Neural progenitor cell (in vitro differentiated cells): ENCODE measurements around the gene FBXO15. TPM values are rescaled to one million over a fixed set of nuclear protein-coding genes. Genes with fewer than 3 reads are reported as not detected.

ENCODE experiments used
- DNase-seq: peaks from one replicate; pipeline ENCODE4 v3.0.0-alpha.2; 2016; ENCODE audit warnings: low spot score
- H2AFZ ChIP-seq: fragments of 200-600 bp; sonication (generic); replicated peaks from 2 replicates; pipeline ENCODE4 v1.6.1; 2016; ENCODE audit warnings: antibody characterized with exemption
- H3F3A ChIP-seq: fragments of 200-600 bp; sonication (generic); 2 replicates; pipeline ENCODE4 v1.6.1; 2016; ENCODE audit warnings: antibody characterized with exemption, low read depth
- H3K27ac ChIP-seq: fragments of 200-600 bp; sonication (generic); 2 replicates; pipeline ENCODE4 v1.5.1; 2016; ENCODE audit warnings: mild to moderate bottlenecking
- H3K27me3 ChIP-seq: fragments of 200-600 bp; sonication (generic); 2 replicates; pipeline ENCODE4 v1.6.1; 2016; ENCODE audit warnings: mild to moderate bottlenecking, moderate library complexity
- H3K36me3 ChIP-seq: fragments of 200-600 bp; sonication (generic); 2 replicates; pipeline ENCODE4 v1.5.1; 2016
- H3K4me1 ChIP-seq: fragments of 200-600 bp; sonication (generic); 2 replicates; pipeline ENCODE4 v1.6.1; 2016; ENCODE audit warnings: mixed run types
- H3K4me2 ChIP-seq: fragments of 200-600 bp; sonication (generic); 2 replicates; pipeline ENCODE4 v1.6.1; 2016
- H3K4me3 ChIP-seq: fragments of 200-600 bp; sonication (generic); 2 replicates; pipeline ENCODE4 v1.5.1; 2016
- H3K79me2 ChIP-seq: fragments of 200-600 bp; sonication (generic); 2 replicates; pipeline ENCODE4 v1.6.1; 2016; ENCODE audit warnings: low read depth
- H3K9ac ChIP-seq: fragments of 200-600 bp; sonication (generic); 2 replicates; pipeline ENCODE4 v1.6.1; 2016
- H3K9me3 ChIP-seq: fragments of 200-600 bp; sonication (generic); 2 replicates; pipeline ENCODE4 v1.5.1; 2016; ENCODE audit warnings: low read depth
- H4K20me1 ChIP-seq: fragments of 200-600 bp; sonication (generic); 2 replicates; pipeline ENCODE4 v1.6.1; 2016; ENCODE audit warnings: low read depth
- H3K27ac Mint-ChIP-seq: 3 replicates; pipeline ENCODE4 v1.8.0; 2021; ENCODE audit warnings: mixed read lengths
- H3K27me3 Mint-ChIP-seq: 2 replicates; pipeline ENCODE4 v1.8.0; 2022; ENCODE audit warnings: low read depth, mild to moderate bottlenecking, inconsistent platforms, moderate library complexity, mixed read lengths; ENCODE audit not compliant: insufficient read depth
- H3K36me3 Mint-ChIP-seq: 3 replicates; pipeline ENCODE4 v1.8.0; 2021; ENCODE audit warnings: mixed read lengths
- H3K4me1 Mint-ChIP-seq: 3 replicates; pipeline ENCODE4 v1.8.0; 2021; ENCODE audit warnings: mixed read lengths
- H3K4me3 Mint-ChIP-seq: 3 replicates; pipeline ENCODE4 v1.8.0; 2021; ENCODE audit warnings: mild to moderate bottlenecking, moderate library complexity, mixed read lengths
- H3K9me3 Mint-ChIP-seq: 3 replicates; pipeline ENCODE4 v1.8.0; 2020; ENCODE audit warnings: mixed read lengths
- CTCF ChIP-seq: fragments of 200-600 bp; sonication (generic); IDR thresholded peaks from 2 replicates; pipeline ENCODE4 v1.5.1; 2017; ENCODE audit warnings: antibody characterized with exemption, mild to moderate bottlenecking
- EZH2 ChIP-seq: fragments of 200-600 bp; sonication (generic); IDR thresholded peaks from 2 replicates; pipeline ENCODE4 v1.6.1; 2017; ENCODE audit warnings: antibody characterized with exemption, mild to moderate bottlenecking, moderate library complexity
- EZH2phosphoT487 ChIP-seq: fragments of 200-600 bp; sonication (generic); IDR thresholded peaks from 2 replicates; pipeline ENCODE4 v1.6.1; 2017; ENCODE audit warnings: antibody characterized with exemption
- total RNA-seq: library from RNA; depleted of rRNA; stranded (reverse); fragments of >200 nt; gene quantifications from 2 replicates; pipeline ENCODE4 v1.2.3, GENCODE V29; 2015; ENCODE audit warnings: low replicate concordance

FBXO15 gene
- total RNA-seq, 1 donor from 2014 or later: 2.2 TPM

- no peak for DNase-seq
- H3K4me3 Mint-ChIP-seq: no peak overlapping the region
- H3K27ac ChIP-seq: no peak overlapping the region
- H3K4me1 Mint-ChIP-seq: no peaks in the 10 kb centered on the region
- H3F3A ChIP-seq: no peaks in the 10 kb centered on the region
- no peaks in the 10 kb centered on the region for H3K9me3 Mint-ChIP-seq
- H3K27me3 ChIP-seq: no peaks in the 10 kb centered on the region
- no peaks in the 10 kb centered on the region for H3K9me3 ChIP-seq
- H3K27ac Mint-ChIP-seq: no peak overlapping the region
- H3K79me2 ChIP-seq: no peaks in the 10 kb centered on the region
- no peak overlapping the region for H3K4me2 ChIP-seq
- TF ChIP-seq EZH2 (no peak), CTCF (no peak), EZH2phosphoT487 (no peak)
- H3K9ac ChIP-seq: no peak overlapping the region
- H2AFZ ChIP-seq: no peak overlapping the region
- no peaks in the 10 kb centered on the region for H3K27me3 Mint-ChIP-seq
- H3K4me1 ChIP-seq: no peaks in the 10 kb centered on the region
- H3K36me3 ChIP-seq: no peaks in the 10 kb centered on the region
- H3K4me3 ChIP-seq: no peak overlapping the region
- no peaks in the 10 kb centered on the region for H4K20me1 ChIP-seq
- no peaks in the 10 kb centered on the region for H3K36me3 Mint-ChIP-seq
Observed at GRCh38 chr18:74166386-74166785, 18.8 kb upstream of the FBXO15 start.

GRCh38 chr18:74163019-74163660 is 15.5 kb upstream of the FBXO15 start:
- H2AFZ ChIP-seq: no peak overlapping the region
- Mint-ChIP-seq H3K4me1 (no peaks in the 10 kb centered on the region), H3K9me3 (no peaks in the 10 kb centered on the region), H3K36me3 (peaks cover 7% of the 10 kb centered on the region), H3K27me3 (no peaks in the 10 kb centered on the region), H3K27ac (no peak overlapping the region), H3K4me3 (no peak overlapping the region)
- no peak overlapping the region for H3K4me2 ChIP-seq
- no peaks in the 10 kb centered on the region for H3K27me3 ChIP-seq
- no peaks in the 10 kb centered on the region for H3K9me3 ChIP-seq
- H3K27ac ChIP-seq: no peak overlapping the region
- no peaks in the 10 kb centered on the region for H3K79me2 ChIP-seq
- TF ChIP-seq CTCF: no peak
- DNase-seq: no peak
- H3K4me1 ChIP-seq: no peaks in the 10 kb centered on the region
- no peak overlapping the region for H3K4me3 ChIP-seq
- no peaks in the 10 kb centered on the region for H4K20me1 ChIP-seq
- no peaks in the 10 kb centered on the region for H3F3A ChIP-seq
- no peaks in the 10 kb centered on the region for H3K36me3 ChIP-seq
- H3K9ac ChIP-seq: no peak overlapping the region

- Histone ChIP-seq H4K20me1 (no peaks in the 10 kb centered on the region), H3F3A (no peaks in the 10 kb centered on the region), H3K4me1 (no peaks in the 10 kb centered on the region), H3K27ac (no peak overlapping the region), H3K79me2 (peaks cover 34% of the 10 kb centered on the region), H3K27me3 (no peaks in the 10 kb centered on the region), H3K9ac (no peak overlapping the region), H2AFZ (no peak overlapping the region), H3K4me3 (no peak overlapping the region), H3K9me3 (no peaks in the 10 kb centered on the region), H3K36me3 (no peaks in the 10 kb centered on the region), H3K4me2 (no peak overlapping the region)
- TF ChIP-seq EZH2phosphoT487 (no peak), EZH2 (no peak), CTCF (no peak)
- Mint-ChIP-seq H3K27me3 (no peaks in the 10 kb centered on the region), H3K4me1 (peaks cover 3% of the 10 kb centered on the region), H3K36me3 (peaks cover 8% of the 10 kb centered on the region), H3K4me3 (no peak overlapping the region), H3K27ac (no peak overlapping the region), H3K9me3 (no peaks in the 10 kb centered on the region)
- no peak for DNase-seq
Observed at GRCh38 chr18:74155276-74155675, 7.6 kb upstream of the FBXO15 start.
